ENCODE measurements around the gene EHBP1.

The EHBP1 gene

GRCh38 chr2:63035169-63035568 lies 329.7 kb downstream of the EHBP1 start:
- DNase-seq, result no peak

DNA sequence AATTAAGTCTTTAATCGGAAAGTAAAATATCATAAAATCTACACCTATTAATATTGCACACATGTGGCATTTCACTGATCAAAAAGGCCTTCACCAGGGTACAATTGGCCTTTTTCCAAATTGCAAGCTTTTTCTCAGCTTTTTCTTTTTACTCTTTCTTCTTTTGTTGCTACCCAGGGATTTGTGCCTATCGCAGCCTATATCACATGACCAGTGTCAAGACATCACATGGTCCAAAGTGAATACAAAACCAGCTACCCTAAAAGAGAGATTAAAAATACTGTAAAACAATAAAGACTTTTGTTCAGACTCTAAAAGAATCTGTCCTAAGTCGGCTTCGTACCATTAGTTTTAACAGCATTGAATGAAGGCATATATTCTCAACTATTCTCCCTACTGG lies 330.1 kb downstream of the EHBP1 start:
- no peak for DNase-seq

GRCh38 chr2:63038034-63038433 lies 332.5 kb downstream of the EHBP1 start:
- no peak for DNase-seq

GRCh38 chr2:63040586-63040985 lies 335.1 kb downstream of the EHBP1 start:
- DNase-seq, result no peak

GRCh38 chr2:63041592-63041991 lies 336.1 kb downstream of the EHBP1 start:
- DNase-seq, result no peak

GRCh38 chr2:63044362-63045327 lies 339.1 kb downstream of the EHBP1 start:
- no peak for DNase-seq

DNA sequence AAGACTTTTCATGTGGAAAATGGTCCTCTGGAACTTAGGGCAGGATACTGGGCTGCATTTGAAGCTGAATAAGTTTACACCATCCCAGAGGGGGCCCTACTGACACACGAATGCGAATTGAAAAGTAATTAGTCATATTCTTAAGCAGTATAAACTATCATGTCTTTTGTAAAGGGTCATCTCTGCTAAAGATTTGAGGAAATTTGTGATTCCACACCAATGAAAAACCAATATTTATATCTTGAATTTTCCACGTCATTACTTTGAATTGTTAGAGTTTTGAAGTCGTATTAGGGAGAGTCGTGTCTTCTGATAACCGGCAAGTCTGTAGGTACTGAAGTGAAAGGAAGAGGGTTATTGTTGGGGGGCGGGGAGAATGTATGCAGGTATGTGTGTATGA lies 341.0 kb downstream of the EHBP1 start:
- no peak for DNase-seq

- no peak for DNase-seq
Observed at GRCh38 chr2:63046961-63047320, 341.4 kb downstream of the EHBP1 start.

DNA sequence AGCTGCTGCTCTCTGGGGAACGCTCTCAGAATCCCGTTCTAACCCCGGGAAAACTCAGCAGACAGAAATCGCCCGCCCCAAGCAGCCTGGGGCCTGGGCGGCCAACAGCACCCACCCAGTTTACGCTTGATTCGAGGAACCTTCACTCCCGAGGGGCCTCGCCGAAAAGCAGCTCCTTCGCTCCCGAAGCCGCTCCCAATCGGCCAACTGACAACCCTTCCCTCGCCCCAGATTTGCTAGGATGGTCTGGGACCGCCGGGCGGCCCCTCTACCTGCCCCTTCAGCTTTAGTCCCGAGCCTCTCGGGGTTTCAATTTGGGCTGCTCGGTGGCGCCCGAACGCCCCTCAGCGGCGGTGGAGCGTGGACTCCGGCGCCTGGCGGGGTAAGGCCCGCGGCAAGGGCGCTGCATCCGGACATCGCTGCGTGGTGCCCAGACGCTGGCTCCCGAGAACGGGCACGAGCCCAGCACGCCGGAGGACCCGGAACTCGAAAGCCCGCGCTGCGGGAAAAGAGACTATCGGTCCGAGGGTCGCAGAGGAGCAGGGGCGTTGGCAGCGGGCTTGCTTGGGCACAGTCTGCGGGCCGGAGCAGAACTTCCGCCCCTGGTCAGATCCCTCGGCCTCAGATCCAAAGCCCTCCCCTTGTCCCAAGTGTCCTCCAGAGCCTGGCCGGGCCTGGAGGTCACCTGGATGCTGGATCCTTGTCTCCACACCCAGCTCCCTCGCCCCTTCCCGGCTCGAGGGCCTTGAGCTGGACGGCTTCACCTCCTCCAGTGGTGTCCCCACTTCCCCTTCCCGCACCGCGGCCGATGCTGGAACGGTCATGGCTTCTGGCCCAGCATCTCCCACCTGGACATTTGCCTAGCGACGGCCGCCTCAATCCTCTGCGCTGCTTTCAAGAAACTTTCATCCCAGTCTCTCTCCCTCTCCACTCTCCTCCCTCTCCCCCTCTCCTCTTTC lies 342.1 kb downstream of the EHBP1 start:
- no peak for DNase-seq

DNA sequence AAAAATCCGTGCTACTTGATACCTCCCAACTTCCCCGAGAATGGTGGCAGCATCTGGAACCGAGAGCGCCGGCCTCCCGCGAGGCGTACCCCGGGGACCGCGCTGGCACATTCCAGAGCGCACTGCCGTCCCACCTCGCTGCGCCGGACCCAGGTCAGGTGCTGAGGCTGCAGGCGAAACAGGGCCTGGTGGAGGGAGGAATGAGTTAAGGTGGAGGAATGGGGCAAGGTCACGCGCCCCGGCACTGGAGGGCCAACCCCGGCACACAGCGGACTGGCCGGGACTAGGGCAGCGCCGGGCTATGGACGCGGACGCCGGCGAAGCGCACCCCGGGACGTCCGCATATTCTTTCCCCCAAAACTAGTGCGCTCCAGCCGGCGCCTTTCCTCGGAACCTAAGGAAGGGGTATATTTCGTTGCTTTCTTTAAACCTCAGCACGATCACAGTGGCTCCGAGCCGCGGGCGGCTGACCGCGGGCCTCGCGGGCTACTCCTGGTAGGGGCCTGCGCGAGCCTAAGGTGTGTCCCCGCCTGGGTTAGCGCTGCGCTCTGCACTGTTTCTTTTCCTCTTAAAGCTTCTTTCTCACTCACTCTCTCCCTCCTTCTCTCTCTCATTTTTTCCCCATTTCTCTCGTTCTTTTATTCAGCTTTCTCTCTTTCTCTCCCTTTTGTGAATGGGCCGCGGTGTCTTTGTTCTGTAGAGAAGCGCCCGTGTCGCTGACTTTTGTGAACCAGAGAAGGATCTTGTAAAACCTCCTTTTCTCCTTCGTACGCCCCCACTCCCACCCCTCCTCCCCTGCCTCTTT lies 343.1 kb downstream of the EHBP1 start:
- no peak for DNase-seq

- no peak for DNase-seq
Observed at GRCh38 chr2:63049211-63049969, 343.9 kb downstream of the EHBP1 start.

DNA sequence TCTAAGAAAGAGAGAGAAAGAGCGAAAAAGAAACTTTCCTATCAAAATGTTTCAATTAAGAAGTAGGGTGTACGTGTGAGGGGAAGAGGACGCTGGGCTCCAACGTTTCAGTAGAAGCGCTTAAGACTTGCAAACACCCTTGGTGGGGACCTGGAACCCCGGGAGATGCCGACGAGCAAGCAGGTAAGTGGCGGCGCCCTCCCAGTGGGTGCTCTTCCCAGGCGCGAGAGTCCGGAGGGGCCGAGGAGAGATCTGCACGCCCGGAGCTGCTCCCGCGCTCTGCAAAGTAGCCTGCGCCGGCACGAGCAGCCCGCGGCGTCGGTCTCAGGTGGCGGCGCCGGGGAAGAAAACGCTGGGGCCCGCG lies 344.4 kb downstream of the EHBP1 start:
- DNase-seq, result no peak

DNA sequence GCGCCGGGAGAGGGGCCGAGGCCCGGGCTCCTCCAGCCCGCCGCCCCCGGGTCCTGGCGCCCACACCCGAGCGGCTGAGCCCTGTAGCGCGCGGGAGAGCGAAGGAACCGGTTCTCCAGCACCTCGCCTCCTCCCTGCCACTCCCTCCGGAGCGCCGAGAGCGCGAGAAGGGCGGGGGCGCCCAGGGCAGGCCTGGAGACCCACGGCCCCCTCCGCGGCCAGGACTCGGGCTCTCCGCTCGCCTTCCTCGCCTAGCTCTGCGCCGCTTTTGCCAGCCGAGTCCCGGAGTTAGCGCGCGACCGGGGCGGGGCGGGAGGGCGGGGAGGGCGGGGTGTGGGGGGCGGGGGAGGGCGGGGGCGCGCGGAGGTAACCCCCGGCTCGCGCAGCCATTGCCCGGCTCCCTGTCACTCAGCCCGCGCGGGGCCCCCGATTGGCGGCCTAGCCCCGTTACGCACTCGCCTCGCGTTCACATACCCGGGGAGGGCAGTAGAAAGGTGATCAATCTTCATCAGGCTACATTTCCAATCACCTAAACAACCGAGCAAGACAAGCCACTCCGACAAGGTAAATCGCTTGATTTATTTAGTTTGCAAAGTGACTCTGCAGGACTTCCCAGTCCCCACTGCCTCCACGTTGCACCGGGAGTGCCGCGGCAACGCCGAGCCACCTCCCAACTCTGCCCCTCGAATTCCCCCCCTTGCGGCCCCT lies 345.0 kb downstream of the EHBP1 start, which contains the start of gene OTX1:
Gene OTX1 (plus strand): TSS at position 497 of the 708 bp plus-strand sequence. CDS start 2,161 bp downstream, outside the sequence.
- no peak for DNase-seq

DNA sequence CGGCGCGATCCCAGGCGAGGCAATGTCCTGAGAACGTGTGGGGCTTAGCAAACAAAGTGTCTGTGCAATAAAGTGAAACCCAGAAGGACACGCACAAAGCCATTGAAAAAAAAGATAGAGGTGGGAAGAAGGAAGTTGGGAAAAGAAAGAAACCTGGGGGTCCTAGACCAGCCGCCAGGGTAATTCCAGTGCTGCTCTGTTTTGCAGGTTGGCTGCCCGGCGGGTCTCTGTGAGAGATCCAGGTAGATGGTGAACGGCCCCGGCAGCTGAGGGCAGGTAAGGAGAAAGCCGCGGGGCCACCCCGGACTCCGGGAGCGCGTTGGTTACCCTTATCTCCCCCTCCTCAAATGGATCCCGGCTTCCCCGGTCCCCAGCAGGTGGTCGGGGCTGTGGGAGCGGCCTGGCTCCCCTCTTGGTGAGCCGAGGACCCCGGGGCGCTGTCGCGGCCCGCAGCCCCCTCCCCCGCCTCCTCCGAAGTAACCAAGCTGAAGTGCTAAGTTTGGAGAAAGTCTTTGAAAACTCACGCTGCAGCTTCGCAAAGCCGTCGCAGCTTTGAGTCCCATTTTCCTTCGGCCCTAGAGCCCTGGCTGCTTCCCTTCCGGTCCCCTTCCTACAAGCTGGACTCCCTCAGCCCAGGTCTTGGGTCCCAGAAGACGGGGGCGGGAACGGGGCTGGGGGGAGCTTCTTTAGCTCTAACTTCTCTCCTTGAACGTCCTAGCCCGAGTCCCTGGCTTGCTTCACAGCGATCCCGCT lies 345.7 kb downstream of the EHBP1 start:
- no peak for DNase-seq

- DNase-seq, result no peak
Observed at GRCh38 chr2:63051795-63052333, 346.4 kb downstream of the EHBP1 start.

- no peak for DNase-seq
Observed at GRCh38 chr2:63052411-63053080, 347.0 kb downstream of the EHBP1 start.

GRCh38 chr2:63053081-63053888 lies 347.8 kb downstream of the EHBP1 start:
- DNase-seq, result no peak

DNA sequence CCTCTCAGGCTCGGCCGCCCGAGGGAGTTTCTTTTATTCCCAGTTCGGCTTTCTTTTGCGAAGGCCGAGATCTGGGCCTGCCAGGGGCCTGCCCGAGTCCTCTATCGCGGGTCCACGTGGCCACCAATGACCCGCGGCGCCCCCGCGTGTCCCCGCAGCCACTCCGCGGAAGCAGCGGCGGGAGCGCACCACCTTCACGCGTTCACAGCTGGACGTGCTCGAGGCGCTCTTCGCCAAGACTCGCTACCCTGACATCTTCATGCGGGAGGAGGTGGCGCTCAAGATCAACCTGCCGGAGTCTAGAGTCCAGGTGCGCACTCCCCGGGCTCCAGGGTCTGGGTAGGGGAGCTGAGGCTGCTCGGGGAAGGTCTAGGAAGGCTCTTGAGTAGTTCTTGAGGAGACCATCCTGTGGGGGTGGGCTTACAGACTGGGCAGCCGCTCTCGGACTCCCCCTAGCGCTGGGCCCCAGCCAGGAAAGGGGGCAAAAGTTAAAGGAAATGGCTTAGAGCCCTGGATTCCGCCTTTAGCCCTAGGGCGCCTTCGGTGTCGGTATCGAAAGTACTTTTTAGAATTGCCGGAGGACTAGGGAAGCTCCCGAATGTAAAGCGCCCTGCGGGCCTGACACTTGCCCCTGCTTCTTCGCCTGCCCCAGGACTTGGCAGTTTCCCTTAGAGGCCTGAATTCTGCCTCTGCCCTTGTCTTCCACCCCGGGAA lies 348.5 kb downstream of the EHBP1 start:
- DNase-seq, result no peak

Data from activated CD4-positive, alpha-beta T cell treated with anti-CD3 and anti-CD28 coated beads for 4 hours (primary cell).